GM21381 (cell line): Measurements from ENCODE around the gene COL19A1.

ENCODE experiments used
- ATAC-seq: cut with Tn5 transposase; IDR thresholded peaks from one replicate; pipeline ENCODE4 v1.9.1; 2021; ENCODE audit warnings: mild to moderate bottlenecking, moderate library complexity; ENCODE audit not compliant: unreplicated experiment

COL19A1 gene

GRCh38 chr6:70051197-70052124 is 185.1 kb downstream of the COL19A1 start:
- ATAC-seq, result no peak

GRCh38 chr6:70059039-70059719 is 192.8 kb downstream of the COL19A1 start:
- ATAC-seq, result no peak

DNA sequence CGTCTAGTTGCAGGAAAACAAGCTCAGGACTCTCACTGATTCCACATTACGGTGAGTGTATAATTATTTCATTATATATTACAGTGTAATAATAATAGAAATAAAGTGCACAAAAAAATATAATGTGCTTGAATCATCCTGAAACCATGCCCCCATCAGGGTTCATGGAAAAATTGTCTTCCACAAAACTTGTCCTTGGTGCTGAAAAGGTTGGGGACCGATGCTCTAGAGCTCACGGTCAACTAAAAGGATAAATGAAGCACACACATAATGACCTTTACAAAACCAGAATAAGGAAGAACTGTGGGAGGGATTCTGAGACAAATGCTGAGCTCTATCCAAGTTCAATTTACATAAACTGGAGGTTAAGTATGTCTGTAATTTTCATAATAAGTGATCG is 194.3 kb downstream of the COL19A1 start:
- no peak for ATAC-seq

GRCh38 chr6:70061546-70061945 is 195.2 kb downstream of the COL19A1 start:
- ATAC-seq, result no peak

GRCh38 chr6:70062010-70062409 is 195.7 kb downstream of the COL19A1 start:
- no peak for ATAC-seq

DNA sequence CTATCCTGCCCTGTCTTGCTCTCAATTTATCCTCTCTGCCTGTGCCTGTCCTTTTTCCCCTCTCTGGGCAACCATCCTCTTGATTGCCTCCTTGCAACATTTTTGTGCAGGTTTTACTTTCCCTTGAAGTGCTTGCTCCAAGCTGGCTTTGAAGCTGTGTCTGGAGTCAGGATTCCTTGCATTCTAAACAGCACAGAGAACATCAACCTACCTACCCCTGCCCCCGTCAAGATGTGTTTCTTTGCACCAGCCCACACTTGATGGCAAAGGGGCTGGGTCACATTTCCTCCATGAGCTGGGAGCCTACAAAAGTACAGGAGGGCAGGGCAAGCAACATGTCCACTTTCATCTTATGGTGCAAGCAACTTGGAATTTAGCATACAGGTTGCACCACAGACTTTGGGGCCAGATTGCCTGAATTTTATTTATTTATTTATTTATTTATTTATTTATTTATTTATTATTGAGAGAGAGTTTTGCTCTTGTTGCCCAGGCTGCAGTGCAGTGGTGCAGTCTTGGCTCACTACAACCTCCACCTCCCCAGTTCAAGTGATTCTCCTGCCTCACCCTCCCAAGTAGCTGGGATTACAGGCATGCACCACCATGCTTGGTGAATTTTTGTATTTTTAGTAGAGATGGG is 206.3 kb downstream of the COL19A1 start:
- ATAC-seq, result no peak

GRCh38 chr6:70073637-70074036 is 207.3 kb downstream of the COL19A1 start:
- ATAC-seq, result no peak

- no peak for ATAC-seq
Measured at GRCh38 chr6:70079241-70079640, 212.9 kb downstream of the COL19A1 start.

DNA sequence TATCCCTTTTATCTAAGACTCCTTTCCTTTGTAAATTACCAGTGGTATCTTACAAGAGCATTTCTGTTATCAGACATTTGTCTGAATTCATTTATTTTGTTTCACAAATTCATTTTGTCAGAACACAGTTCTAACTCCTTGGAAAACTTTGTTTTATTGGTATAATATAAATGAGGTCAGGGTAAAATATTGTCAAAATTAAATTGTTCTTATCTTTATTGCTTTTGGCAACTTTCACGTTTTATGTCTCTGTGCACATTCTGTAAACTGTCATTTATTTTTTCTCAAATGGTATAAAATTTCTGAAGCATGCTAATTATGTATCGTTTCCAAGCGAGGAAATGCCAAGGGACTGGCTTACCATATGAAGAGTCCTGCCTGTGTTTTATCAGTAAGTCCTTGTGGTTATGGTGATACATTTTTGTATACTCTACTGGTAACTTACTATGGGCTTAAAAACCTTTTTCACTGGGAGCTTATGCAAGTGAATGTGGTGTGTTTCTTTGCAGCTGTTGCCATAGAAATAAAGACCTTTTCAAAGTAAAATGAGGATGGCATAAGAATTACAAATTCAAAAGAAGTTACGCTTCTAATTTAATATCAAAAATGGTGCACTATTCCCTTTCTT is 214.2 kb downstream of the COL19A1 start:
- ATAC-seq, result no peak

GRCh38 chr6:70082830-70083229 is 216.5 kb downstream of the COL19A1 start:
- ATAC-seq, result no peak

DNA sequence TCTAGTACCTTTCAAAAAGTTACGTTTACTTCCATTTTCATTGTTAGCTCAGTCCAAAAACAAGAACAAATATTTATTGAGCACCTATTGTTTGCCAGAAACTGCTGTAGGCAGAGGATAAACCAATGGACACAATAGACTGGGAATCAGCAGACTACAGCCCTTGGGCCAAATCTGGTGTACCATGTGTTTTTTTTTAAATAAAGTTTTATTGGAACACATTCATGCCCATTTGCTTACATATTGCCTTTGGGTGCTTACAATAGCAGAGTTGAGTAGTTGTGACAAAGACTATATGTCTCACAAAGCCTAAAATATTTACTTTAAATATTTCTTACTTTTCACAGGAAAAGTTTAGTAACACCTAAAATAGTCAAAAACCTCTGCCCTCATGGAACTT is 220.4 kb downstream of the COL19A1 start:
- no peak for ATAC-seq

DNA sequence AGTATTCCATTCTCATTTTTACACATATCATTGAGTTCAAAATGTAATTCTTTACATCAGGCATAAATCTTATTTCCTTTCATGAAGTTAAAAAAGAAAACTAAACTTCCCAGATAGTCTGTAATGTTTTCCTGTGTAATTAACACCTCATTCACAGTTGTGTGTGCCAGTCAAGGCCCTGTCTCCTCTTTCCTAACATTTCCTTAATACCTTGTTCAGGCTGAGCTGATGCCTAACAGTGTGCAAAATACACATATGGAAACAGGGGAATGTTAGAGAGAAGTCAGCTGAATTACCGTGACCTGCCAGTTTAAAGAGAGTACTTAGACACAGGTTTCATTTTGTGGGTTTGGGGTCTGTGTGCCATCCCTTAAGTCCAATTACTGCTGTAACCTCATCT is 227.8 kb downstream of the COL19A1 start:
- ATAC-seq, result no peak

DNA sequence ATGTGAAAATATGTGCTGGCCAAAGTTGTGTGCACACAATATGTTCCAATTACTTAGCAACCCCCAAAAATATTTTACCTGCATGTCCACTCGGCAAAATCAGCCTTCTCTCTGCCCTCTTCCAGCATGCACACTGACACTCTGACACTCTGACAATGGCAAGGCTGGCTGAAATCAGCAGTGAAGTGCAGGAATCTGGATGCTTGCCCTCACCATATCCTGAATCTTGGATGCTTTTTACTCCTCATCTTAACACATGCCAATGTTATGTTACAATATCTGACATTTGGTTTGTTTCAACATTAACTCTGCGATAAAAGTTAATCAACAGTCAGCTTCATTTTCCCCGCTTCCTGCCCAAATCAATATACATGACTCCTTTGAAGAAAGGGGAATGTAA is 233.4 kb downstream of the COL19A1 start:
- ATAC-seq, result no peak

- ATAC-seq, result no peak
Measured at GRCh38 chr6:70103798-70104197, 237.4 kb downstream of the COL19A1 start.

DNA sequence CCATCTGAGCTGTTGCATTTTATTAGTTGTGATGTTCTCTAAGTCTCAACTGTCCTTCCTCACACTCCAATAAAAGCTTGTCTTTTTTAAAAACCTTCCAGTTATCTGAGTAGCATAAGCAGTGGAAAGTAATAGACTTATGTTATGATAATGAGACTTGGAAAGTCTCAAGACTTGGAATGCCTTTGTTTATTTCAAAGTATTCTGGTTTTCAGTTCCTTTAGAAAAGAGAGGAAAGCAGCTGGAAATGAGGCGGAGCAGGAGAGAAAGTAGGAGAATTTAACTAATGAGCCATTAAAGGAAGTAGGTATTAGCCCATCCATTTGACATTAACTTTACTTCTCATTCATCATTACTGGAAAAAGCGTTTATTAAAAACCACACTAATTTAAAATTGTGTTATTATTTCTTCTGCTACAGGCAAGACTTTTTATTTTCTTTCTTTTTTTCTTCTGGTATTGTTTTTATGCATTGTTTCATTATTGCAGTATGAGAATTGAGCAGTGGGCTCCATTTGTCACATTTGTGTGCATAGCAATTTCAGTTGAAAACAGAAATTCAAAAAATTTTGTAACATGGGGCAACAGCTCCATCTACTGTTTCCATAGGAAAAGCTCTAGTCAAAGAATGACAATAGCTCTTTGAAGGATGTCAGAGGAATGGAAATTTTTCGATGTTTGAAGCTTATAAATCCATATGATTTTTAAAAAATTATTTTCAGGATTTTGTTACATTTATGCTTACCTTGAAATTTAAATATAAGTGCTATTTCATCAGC is 241.7 kb downstream of the COL19A1 start:
- ATAC-seq, result no peak

GRCh38 chr6:70110126-70111022 is 244.0 kb downstream of the COL19A1 start:
- no peak for ATAC-seq

GRCh38 chr6:70111737-70112136 is 245.4 kb downstream of the COL19A1 start:
- ATAC-seq, result no peak

- no peak for ATAC-seq
Measured at GRCh38 chr6:70112716-70113115, 246.4 kb downstream of the COL19A1 start.

DNA sequence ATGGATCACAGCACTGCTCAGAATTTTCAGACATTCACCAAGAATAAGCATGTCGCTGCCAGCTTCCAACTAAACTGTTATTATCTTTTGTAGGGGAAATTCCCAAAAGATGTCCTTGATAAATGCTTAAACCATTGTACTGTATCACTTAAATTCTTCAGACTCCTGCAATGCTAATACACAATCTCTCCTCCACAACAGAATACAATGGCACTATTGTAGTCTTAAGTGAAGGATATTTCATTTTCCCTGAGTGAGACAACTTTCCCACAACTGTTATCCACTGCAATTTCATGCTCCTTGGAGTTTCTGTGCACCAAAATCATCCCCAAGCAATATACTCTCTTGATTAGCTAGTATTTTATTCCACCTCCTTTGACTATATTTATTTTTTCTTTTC is 246.8 kb downstream of the COL19A1 start:
- ATAC-seq, result no peak
